Measurements from ENCODE around the gene GNG7.
A peak's percentile ranks its signal among the peaks of the same experiment; 100 is the strongest.
"Not testable (repeated sequence)": the region's sequence is repeated elsewhere in the genome, so short reads cannot be mapped to it uniquely, and the experiment has no call there.

The GNG7 gene

DNA sequence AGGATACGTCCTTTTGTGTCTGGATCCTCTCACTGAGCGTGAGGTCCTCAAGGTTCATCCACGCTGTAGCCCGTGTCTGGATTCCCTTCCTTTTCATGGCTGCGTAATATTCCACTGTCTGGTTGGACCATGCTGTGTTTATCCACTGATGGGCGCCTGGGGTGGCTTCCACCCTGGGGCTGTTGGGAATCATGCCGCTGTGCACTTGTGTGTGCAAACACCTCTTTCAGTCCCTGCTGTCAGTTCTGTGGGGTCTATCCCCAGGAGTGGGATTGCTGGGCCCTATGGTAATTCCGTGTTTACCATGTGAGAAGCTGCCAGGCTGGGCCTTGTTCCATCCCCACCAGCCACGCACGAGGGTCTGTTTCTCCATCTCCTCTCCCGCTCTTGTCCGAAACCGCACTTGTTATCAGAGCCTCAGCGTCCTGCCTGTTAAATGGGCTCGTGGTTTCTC lies 128.0 kb downstream of the GNG7 start:
- in situ Hi-C loops (cut with MboI; ENCODE audit: low pct_unique_long_range_greater_than_20kb, low sequenced_read_pairs), result no loop called here
- no peak for DNase-seq

- DNase-seq, result no peak
- in situ Hi-C loops (cut with MboI; ENCODE audit: low pct_unique_long_range_greater_than_20kb, low sequenced_read_pairs), result no loop called here
These were observed 128.6 kb downstream of the GNG7 start for GRCh38 chr19:2573916-2574315.

DNA sequence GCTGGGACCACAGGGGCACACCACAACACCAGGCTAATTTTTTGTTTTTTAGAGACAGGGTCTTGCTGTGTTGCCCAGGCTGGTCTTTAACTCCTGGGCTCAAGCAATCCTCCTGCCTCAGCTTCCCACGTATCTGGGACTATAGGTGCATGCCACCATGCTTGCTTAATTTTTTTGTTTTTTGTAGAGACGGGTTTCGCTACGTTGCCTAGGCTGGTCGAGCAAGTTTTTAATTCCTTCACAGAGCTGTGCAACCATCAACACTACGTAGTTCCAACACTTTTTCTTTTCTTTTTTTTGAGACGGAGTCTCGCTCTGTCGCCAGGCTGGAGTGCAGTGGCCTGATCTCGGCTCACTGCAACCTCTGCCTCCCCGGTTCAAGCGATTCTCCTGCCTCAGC lies 130.3 kb downstream of the GNG7 start:
- DNase-seq; in situ Hi-C loops (cut with MboI; ENCODE audit: low pct_unique_long_range_greater_than_20kb, low sequenced_read_pairs): not testable (repeated sequence)

DNA sequence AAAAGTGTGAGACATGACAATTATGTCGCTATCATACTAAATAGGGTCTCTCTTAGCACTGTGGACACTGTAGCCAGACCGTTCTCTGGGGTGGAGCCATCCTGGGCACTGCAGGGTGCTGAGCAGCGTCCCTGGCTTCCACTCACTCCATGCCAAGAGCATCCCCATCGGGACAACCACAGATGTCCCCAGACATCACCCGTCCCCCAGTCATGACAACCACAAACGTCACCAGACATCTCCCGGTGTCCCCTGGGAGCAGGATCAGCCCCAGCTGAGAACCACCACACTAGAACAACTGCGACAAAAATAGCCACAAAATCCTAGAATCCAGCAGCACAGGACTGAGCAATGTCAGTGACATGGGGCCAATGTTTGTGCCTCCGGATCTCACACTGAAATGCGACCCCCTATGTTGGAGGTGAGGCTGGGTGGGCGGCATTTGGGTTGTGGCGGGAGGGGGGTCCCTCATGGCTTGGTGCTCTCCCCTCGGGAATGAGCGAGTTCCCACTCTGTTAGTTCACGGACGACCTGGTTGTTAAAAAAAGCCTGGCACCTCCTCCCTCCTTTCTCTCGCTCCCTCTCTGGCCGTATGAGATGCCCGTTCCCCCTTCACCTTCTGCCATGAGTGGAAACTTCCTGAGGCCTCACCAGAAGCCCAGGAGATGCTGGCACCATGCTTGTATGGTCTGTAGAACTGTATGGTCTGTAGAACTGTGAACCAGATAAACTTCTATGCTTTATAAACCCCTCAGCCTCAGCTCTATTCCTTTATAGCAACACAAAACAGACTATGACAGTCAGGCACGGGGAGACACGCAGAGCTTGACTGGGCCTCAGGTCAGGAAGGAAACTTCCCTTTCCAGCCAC lies 132.7 kb downstream of the GNG7 start:
- in situ Hi-C loops (cut with MboI; ENCODE audit: low pct_unique_long_range_greater_than_20kb, low sequenced_read_pairs), result no loop called here
- no peak for DNase-seq

DNA sequence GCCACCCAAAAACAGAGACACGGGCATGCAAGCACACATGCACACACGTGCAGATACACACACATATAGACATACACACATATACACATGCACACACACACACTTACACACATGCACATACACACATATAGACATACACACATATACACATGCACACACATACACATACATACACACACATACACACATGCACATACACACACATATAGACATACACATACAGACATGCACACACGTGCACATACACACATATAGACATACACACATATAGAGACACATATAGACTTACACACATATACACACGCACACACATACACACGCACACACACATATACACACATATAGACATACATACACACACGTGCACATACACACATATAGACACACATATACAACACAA lies 134.5 kb downstream of the GNG7 start:
- in situ Hi-C loops (cut with MboI; ENCODE audit: low pct_unique_long_range_greater_than_20kb, low sequenced_read_pairs), result no loop called here
- no peak for DNase-seq

- DNase-seq, result peak; percentile 83
- in situ Hi-C loops (cut with MboI; ENCODE audit: low pct_unique_long_range_greater_than_20kb, low sequenced_read_pairs), result no loop called here
These were observed 134.9 kb downstream of the GNG7 start for GRCh38 chr19:2567580-2567979.

GRCh38 chr19:2563546-2563945 lies 138.9 kb downstream of the GNG7 start:
- in situ Hi-C loops (cut with MboI; ENCODE audit: low pct_unique_long_range_greater_than_20kb, low sequenced_read_pairs); DNase-seq: not testable (repeated sequence)

DNA sequence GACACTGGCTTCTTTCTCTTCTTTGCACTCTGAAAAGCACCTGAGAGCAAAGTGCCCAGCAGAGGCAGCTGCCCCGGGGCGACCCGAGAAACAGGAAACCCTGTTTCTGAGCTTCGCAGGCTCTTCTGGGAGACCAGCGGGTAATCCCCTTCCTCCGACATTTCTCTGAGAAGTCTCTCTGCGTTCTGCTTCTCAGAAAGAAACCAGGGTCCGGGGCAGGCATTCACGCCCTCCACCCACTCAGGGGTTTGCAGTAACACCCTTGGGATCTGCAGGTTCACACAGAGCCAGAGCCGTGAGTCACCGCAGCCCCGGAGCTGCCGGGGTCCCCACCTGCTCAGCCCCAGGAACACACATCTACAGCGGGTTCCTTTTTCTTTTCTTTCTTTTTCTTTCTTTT lies 140.6 kb downstream of the GNG7 start:
- in situ Hi-C loops (cut with MboI; ENCODE audit: low pct_unique_long_range_greater_than_20kb, low sequenced_read_pairs), result no loop called here
- DNase-seq, result peak; percentile 48

DNA sequence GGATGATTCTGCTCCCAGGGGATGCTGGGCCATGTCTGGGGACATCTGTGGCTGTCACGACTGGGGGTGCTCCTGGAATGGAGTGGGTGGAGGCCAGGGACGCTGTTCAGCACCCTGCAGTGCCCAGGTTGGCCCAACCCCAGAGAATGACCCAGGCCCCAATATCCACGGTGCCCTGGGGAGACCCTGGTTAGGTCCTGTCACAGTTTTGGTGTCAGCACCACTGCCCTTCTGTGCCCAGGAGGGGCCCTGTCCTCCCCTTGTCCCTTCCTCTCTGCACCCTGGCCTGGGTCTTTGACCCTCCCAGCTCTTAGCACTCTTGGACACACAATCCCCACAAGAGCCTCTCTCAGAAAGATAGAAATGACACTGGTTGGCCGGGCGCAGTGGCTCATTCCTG lies 141.3 kb downstream of the GNG7 start:
- in situ Hi-C loops (cut with MboI; ENCODE audit: low pct_unique_long_range_greater_than_20kb, low sequenced_read_pairs), result no loop called here
- no peak for DNase-seq

DNA sequence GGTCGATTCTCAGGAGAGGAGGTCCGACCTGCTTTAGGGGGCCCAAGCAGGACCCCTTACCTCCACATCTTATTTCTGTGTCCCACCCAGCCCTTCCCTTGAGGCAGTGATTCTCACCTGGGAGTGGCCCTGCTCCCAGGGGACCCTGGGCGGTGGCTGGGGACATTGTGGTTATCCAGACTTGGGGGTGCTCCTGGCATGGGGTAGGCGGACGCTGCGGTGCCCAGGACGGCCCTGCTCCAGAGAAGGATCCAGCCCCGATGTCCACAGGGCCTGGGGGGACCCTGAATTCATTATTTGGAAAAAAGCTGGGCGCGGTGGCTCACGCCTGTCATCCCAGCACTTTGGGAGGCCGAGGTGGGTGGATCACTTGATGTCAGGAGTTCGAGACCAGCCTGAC lies 142.1 kb downstream of the GNG7 start:
- in situ Hi-C loops (cut with MboI; ENCODE audit: low pct_unique_long_range_greater_than_20kb, low sequenced_read_pairs), result no loop called here
- no peak for DNase-seq

- DNase-seq, result no peak
- in situ Hi-C loops (cut with MboI; ENCODE audit: low pct_unique_long_range_greater_than_20kb, low sequenced_read_pairs), result no loop called here
These were observed 144.0 kb downstream of the GNG7 start for GRCh38 chr19:2558543-2558942.

GRCh38 chr19:2558131-2558530 lies 144.4 kb downstream of the GNG7 start:
- DNase-seq; in situ Hi-C loops (cut with MboI; ENCODE audit: low pct_unique_long_range_greater_than_20kb, low sequenced_read_pairs): not testable (repeated sequence)

GRCh38 chr19:2557093-2557440 lies 145.4 kb downstream of the GNG7 start:
- in situ Hi-C loops (cut with MboI; ENCODE audit: low pct_unique_long_range_greater_than_20kb, low sequenced_read_pairs), result no loop called here
- DNase-seq, result no peak

DNA sequence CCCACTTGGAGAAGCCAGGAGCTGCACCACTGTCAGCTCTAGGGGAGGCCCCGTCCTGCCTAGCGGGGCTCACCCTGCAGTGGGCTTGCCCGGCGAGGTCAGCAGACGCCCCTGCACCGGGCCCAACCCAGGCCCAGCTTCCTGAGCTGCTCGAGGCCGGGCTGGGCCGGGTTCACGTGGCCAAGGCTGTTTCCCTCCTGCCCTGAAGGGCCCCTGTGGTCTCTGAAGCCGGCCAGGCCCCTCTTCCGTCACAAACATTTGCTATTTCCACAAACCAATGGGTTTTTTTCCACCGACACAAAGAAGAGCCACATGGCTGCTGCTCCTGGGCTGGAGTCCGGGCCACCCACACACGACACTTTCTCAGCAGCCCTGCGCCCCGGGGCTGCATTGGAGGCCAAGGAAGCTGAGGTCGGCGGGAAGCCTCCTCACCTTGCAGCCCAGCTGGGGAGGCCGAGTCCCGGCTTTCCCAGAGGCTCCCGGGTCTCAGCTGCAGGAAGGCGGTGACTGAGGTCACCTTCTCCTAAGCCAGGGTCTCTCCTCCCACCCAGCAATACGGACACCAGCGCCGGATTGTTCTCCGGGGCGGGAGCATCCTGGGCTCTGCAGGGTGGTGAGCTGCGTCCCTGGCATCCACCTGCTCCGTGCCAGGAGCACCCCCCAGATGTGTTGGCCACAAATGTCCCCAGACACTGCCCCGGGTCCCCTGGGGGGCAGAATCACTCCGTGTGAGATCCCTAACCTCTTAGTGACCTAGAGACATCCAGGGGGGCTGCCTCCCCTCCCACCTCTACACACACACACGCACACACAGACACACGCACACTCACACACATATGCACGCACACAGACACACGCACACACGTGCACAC lies 146.0 kb downstream of the GNG7 start:
- no peak for DNase-seq
- in situ Hi-C loops (cut with MboI; ENCODE audit: low pct_unique_long_range_greater_than_20kb, low sequenced_read_pairs), result no loop called here

GRCh38 chr19:2555422-2556220 lies 146.9 kb downstream of the GNG7 start:
- in situ Hi-C loops (cut with MboI; ENCODE audit: low pct_unique_long_range_greater_than_20kb, low sequenced_read_pairs), result no loop called here

DNA sequence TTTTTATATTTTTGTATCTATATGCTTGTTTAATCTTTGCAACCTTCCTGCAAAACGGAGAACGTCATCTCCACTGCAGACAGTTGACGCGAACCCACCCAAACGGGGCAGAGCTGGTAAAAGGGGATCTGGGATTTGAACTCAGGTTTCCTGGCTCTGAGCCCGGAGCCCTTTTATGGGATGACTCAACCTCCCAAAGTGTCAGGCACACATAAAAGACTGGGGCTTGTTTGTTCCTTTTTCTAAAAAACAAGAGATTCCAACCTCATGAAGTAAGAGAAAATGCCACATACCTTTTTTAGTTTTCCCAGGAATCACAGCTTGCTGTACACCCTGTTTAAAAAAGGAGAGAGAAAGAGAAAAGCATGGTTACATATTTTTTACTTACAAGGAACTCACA lies 147.6 kb downstream of the GNG7 start:
- DNase-seq, result no peak
- in situ Hi-C loops (cut with MboI; ENCODE audit: low pct_unique_long_range_greater_than_20kb, low sequenced_read_pairs), result no loop called here

More at GRCh38 chr19:2555422-2556220, 146.9 kb downstream of the GNG7 start:
- DNase-seq, result no peak

GRCh38 chr19:2553510-2553909 lies 149.0 kb downstream of the GNG7 start:
- DNase-seq, result no peak
- in situ Hi-C loops (cut with MboI; ENCODE audit: low pct_unique_long_range_greater_than_20kb, low sequenced_read_pairs), result no loop called here

DNA sequence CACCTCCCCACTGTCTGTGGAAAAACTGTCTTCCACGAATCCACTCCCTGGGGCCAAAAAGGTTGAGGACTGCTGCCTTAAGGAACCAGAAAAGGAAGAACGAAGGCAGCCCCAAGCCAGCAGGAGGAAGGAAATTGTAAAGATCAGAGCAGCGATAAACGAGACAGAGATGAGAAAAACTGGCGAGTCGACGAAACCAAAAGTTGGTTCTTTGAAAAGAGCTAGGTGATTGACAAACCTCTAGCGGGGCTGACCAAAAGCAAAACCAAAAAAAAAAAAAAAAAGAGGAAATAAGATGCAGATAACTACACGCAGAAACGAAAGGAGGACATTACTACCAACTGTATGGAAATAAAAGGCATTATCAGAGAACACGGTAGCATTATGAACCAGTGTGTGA lies 149.6 kb downstream of the GNG7 start:
- DNase-seq, result peak; percentile 98
- in situ Hi-C loops (cut with MboI; ENCODE audit: low pct_unique_long_range_greater_than_20kb, low sequenced_read_pairs), result no loop called here

GRCh38 chr19:2551864-2552185 lies 150.7 kb downstream of the GNG7 start:
- DNase-seq, result no peak
- in situ Hi-C loops (cut with MboI; ENCODE audit: low pct_unique_long_range_greater_than_20kb, low sequenced_read_pairs), result no loop called here
